GM12878 (cell line): ENCODE measurements around the gene ARHGEF37. TPM values are rescaled to one million over a fixed set of nuclear protein-coding genes. Genes with fewer than 3 reads are reported as not detected.

ENCODE experiments used
- BCL11A ChIP-seq: IDR thresholded peaks from 2 replicates; pipeline ENCODE4 v1.6.1; 2011; ENCODE audit warnings: low read depth, low read length
- BRCA1 ChIP-seq: IDR thresholded peaks from 2 replicates; pipeline ENCODE4 v1.6.1; 2011; ENCODE audit warnings: low read depth, low read length, improper control_type of control experiment
- CBFB ChIP-seq: IDR thresholded peaks from 2 replicates; pipeline ENCODE4 v1.6.1; 2016; ENCODE audit warnings: antibody characterized with exemption, low read depth
- CBX3 ChIP-seq: fragments of 200-600 bp; sonication (generic); IDR thresholded peaks from 2 replicates; pipeline ENCODE4 v1.6.1; 2016; ENCODE audit warnings: low read depth, borderline replicate concordance
- CHD2 ChIP-seq: IDR thresholded peaks from 2 replicates; pipeline ENCODE4 v1.6.1; 2011; ENCODE audit warnings: low read depth, low read length, improper control_type of control experiment, borderline replicate concordance
- CREM ChIP-seq: IDR thresholded peaks from 2 replicates; pipeline ENCODE4 v1.6.1; 2014; ENCODE audit warnings: antibody characterized with exemption, low read depth
- HDGF ChIP-seq: fragments of 450-650 bp; IDR thresholded peaks from 2 replicates; pipeline ENCODE4 v1.6.1; 2016; ENCODE audit warnings: antibody characterized with exemption
- IKZF2 ChIP-seq, 2 experiments: fragments of 450-650 bp; IDR thresholded peaks; 2 replicates each; pipeline ENCODE4 v1.6.1; 2017; ENCODE audit warnings: mild to moderate bottlenecking in 2 of 2, moderate library complexity in 2 of 2
- KDM1A ChIP-seq: fragments of 200-600 bp; sonication (generic); IDR thresholded peaks from 2 replicates; pipeline ENCODE4 v1.6.1; 2016; ENCODE audit warnings: borderline replicate concordance
- MTA2 ChIP-seq: fragments of 450-650 bp; IDR thresholded peaks from 2 replicates; pipeline ENCODE4 v1.6.1; 2016; ENCODE audit warnings: low read depth, mild to moderate bottlenecking, moderate library complexity
- MYC ChIP-seq: IDR thresholded peaks from 2 replicates; pipeline ENCODE4 v1.6.1; 2011; ENCODE audit warnings: mild to moderate bottlenecking, low read length, moderate library complexity, inconsistent platforms; ENCODE audit not compliant: insufficient read depth, insufficient replicate concordance, insufficient read length, severe bottlenecking
- NR2C1 ChIP-seq: fragments of 450-650 bp; IDR thresholded peaks from 2 replicates; pipeline ENCODE4 v1.6.1; 2017; ENCODE audit warnings: antibody characterized with exemption, mild to moderate bottlenecking, moderate library complexity
- NR2F1 ChIP-seq: fragments of 450-650 bp; conservative IDR thresholded peaks from 2 replicates; pipeline ENCODE4 v1.6.1; 2017; ENCODE audit warnings: mild to moderate bottlenecking
- PAX8 ChIP-seq: fragments of 450-650 bp; IDR thresholded peaks from 2 replicates; pipeline ENCODE4 v1.6.1; 2017; ENCODE audit warnings: mild to moderate bottlenecking, moderate library complexity
- RAD51 ChIP-seq: fragments of 450-650 bp; IDR thresholded peaks from 2 replicates; pipeline ENCODE4 v1.6.1; 2016; ENCODE audit warnings: moderate library complexity, mild to moderate bottlenecking, inconsistent platforms
- RUNX3 ChIP-seq: IDR thresholded peaks from 2 replicates; pipeline ENCODE4 v1.6.1; 2012; ENCODE audit warnings: low read length, inconsistent platforms
- SMC3 ChIP-seq: IDR thresholded peaks from 2 replicates; pipeline ENCODE4 v1.6.1; 2011; ENCODE audit warnings: low read length, improper control_type of control experiment, borderline replicate concordance
- SPI1 ChIP-seq: IDR thresholded peaks from 2 replicates; pipeline ENCODE4 v1.6.1; 2011; ENCODE audit warnings: low read depth, mild to moderate bottlenecking, low read length, moderate library complexity, borderline replicate concordance; ENCODE audit not compliant: insufficient read depth
- SREBF1 ChIP-seq: IDR thresholded peaks from 2 replicates; pipeline ENCODE4 v1.6.1; 2012; ENCODE audit warnings: mild to moderate bottlenecking, low read length
- SRF ChIP-seq, 2 experiments: IDR thresholded peaks; 2 replicates each; pipeline ENCODE4 v1.6.1; 2011; ENCODE audit warnings: low read depth in 2 of 2, low read length in 2 of 2, mild to moderate bottlenecking in 1 of 2, moderate library complexity in 1 of 2
- TAF1 ChIP-seq: IDR thresholded peaks from 2 replicates; pipeline ENCODE4 v1.6.1; 2011; ENCODE audit warnings: mild to moderate bottlenecking, low read depth, low read length, borderline replicate concordance
- TCF12 ChIP-seq: IDR thresholded peaks from 2 replicates; pipeline ENCODE4 v1.6.1; 2011; ENCODE audit warnings: low read depth, mild to moderate bottlenecking, low read length
- ZNF384 ChIP-seq: IDR thresholded peaks from 2 replicates; pipeline ENCODE4 v1.6.1; 2012; ENCODE audit warnings: low read depth, mild to moderate bottlenecking, low read length, improper control_type of control experiment, borderline replicate concordance
- polyA plus RNA-seq, 11 experiments: library from polyadenylated mRNA; depleted of rRNA in 4 of 11; unstranded in 6 of 11; stranded (reverse) in 5 of 11; fragments of >200 nt; fragmentation: Nextera tagmentation in 4 of 11; fragmentation: Illumina TruSeq in 1 of 11; extraction: Ambion mirVana in 4 of 11; extraction: Trizol in 1 of 11; gene quantifications; 1 replicate in 1 of 11; 2 replicates in 10 of 11; pipeline versions ENCODE4 v1.2.1 to v1.2.3, GENCODE V29; 2011 to 2016; ENCODE audit warnings: inconsistent platforms in 2 of 11, missing spikeins in 2 of 11, low read depth in 1 of 11
- total RNA-seq, 4 experiments: library from RNA; depleted of rRNA in 3 of 4; stranded (reverse); fragments of >200 nt in 3 of 4; fragmentation: Illumina TruSeq in 1 of 4; extraction: Trizol in 1 of 4; gene quantifications; 2 replicates each; pipeline versions ENCODE4 v1.2.1 to v1.2.3, GENCODE V29; 2013 to 2021
- TF ChIP-seq, protein P1 (sequence below): fragments of 450-650 bp; IDR thresholded peaks from 2 replicates; pipeline ENCODE4 v1.6.1; 2017; ENCODE audit warnings: mild to moderate bottlenecking, moderate library complexity
- TF ChIP-seq, protein P2 (sequence below): fragments of 450-650 bp; IDR thresholded peaks from 2 replicates; pipeline ENCODE4 v1.6.1; 2016; ENCODE audit warnings: mild to moderate bottlenecking
- TF ChIP-seq, protein P3 (sequence below): fragments of 450-650 bp; IDR thresholded peaks from 2 replicates; pipeline ENCODE4 v1.6.1; 2017; ENCODE audit warnings: mild to moderate bottlenecking, low read depth, inconsistent platforms; ENCODE audit not compliant: poor library complexity, severe bottlenecking

Gene ARHGEF37
- total and polyA plus RNA-seq, 10 of the 15 experiments (the other 5 are each of a cell fraction or from before 2014, with no cell fraction given) = 0.16 to 1.1 (median 0.63) TPM

DNA sequence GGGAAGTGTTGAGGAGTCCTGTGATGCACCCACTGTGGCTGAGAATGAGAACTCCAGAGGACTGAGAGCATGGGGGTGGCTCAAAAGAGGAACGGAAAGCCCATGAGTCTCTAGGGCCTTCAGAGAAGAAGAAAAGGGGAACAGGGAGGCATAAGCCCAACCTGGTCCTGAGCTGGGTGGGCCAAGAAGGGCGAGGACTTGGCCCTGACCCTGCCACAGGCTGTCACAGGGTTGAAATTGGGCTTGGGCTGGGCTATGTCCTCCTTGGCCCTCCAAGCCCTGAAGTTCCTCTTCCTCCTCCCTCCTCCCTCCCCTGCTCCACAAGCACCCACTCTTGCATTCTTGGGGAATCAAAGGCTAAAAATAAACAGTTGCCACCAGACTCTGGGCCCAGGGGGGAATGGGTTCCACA, 99.5 kb downstream of the ARHGEF37 start (continued):
- TF ChIP-seq CBFB = 0 out of 2 replicates have a peak, but pooled peaks have one; percentile 20
- 0 out of 4 replicates have a peak, but pooled peaks of 1 of the 2 experiments have one; percentile 11 for TF ChIP-seq SRF (IDR thresholded peaks at IDR 0.05; ENCODE audit: low read depth in 2 of 2, low read length in 2 of 2)
- 0 out of 2 replicates have a peak, but pooled peaks have one; percentile 41 for TF ChIP-seq CHD2
- no peak for TF ChIP-seq PAX8
- peak; percentile 91 for TF ChIP-seq BCL11A
- TF ChIP-seq MYC = no peak
- peak; percentile 99 for TF ChIP-seq IKZF2 (IDR thresholded peaks at IDR 0.05)
- TF ChIP-seq NR2F1 = peak; percentile 76
- TF ChIP-seq, protein P1, sequence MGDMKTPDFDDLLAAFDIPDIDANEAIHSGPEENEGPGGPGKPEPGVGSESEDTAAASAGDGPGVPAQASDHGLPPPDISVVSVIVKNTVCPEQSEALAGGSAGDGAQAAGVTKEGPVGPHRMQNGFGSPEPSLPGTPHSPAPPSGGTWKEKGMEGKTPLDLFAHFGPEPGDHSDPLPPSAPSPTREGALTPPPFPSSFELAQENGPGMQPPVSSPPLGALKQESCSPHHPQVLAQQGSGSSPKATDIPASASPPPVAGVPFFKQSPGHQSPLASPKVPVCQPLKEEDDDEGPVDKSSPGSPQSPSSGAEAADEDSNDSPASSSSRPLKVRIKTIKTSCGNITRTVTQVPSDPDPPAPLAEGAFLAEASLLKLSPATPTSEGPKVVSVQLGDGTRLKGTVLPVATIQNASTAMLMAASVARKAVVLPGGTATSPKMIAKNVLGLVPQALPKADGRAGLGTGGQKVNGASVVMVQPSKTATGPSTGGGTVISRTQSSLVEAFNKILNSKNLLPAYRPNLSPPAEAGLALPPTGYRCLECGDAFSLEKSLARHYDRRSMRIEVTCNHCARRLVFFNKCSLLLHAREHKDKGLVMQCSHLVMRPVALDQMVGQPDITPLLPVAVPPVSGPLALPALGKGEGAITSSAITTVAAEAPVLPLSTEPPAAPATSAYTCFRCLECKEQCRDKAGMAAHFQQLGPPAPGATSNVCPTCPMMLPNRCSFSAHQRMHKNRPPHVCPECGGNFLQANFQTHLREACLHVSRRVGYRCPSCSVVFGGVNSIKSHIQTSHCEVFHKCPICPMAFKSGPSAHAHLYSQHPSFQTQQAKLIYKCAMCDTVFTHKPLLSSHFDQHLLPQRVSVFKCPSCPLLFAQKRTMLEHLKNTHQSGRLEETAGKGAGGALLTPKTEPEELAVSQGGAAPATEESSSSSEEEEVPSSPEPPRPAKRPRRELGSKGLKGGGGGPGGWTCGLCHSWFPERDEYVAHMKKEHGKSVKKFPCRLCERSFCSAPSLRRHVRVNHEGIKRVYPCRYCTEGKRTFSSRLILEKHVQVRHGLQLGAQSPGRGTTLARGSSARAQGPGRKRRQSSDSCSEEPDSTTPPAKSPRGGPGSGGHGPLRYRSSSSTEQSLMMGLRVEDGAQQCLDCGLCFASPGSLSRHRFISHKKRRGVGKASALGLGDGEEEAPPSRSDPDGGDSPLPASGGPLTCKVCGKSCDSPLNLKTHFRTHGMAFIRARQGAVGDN = peak; percentile 60; the same call in 1 of the 2 replicates
- TF ChIP-seq, protein P2, sequence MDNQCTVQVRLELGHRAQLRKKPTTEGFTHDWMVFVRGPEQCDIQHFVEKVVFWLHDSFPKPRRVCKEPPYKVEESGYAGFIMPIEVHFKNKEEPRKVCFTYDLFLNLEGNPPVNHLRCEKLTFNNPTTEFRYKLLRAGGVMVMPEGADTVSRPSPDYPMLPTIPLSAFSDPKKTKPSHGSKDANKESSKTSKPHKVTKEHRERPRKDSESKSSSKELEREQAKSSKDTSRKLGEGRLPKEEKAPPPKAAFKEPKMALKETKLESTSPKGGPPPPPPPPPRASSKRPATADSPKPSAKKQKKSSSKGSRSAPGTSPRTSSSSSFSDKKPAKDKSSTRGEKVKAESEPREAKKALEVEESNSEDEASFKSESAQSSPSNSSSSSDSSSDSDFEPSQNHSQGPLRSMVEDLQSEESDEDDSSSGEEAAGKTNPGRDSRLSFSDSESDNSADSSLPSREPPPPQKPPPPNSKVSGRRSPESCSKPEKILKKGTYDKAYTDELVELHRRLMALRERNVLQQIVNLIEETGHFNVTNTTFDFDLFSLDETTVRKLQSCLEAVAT = peak; percentile 63; the same call in 1 of the 2 replicates
- TF ChIP-seq HDGF = peak; percentile 90
- TF ChIP-seq RUNX3 = peak; percentile 49
- no peak for TF ChIP-seq RAD51
- TF ChIP-seq, protein P3, sequence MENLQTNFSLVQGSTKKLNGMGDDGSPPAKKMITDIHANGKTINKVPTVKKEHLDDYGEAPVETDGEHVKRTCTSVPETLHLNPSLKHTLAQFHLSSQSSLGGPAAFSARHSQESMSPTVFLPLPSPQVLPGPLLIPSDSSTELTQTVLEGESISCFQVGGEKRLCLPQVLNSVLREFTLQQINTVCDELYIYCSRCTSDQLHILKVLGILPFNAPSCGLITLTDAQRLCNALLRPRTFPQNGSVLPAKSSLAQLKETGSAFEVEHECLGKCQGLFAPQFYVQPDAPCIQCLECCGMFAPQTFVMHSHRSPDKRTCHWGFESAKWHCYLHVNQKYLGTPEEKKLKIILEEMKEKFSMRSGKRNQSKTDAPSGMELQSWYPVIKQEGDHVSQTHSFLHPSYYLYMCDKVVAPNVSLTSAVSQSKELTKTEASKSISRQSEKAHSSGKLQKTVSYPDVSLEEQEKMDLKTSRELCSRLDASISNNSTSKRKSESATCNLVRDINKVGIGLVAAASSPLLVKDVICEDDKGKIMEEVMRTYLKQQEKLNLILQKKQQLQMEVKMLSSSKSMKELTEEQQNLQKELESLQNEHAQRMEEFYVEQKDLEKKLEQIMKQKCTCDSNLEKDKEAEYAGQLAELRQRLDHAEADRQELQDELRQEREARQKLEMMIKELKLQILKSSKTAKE = peak; percentile 43
- no peak for TF ChIP-seq SREBF1
- no peak for TF ChIP-seq ZNF384
- peak; percentile 100 for TF ChIP-seq SPI1
- no peak for TF ChIP-seq CREM
- TF ChIP-seq SMC3 = no peak; the same call in 1 of the 2 replicates
- TF ChIP-seq NR2C1 = no peak
- TF ChIP-seq MTA2 = peak; percentile 86
- 0 out of 2 replicates have a peak, but pooled peaks have one; percentile 20 for TF ChIP-seq TCF12
- no peak for TF ChIP-seq BRCA1
- TF ChIP-seq CBX3 = no peak
- no peak for TF ChIP-seq TAF1
- TF ChIP-seq KDM1A = no peak
